GM12878 (cell line): ENCODE results near the gene HYAL1. TPM values are rescaled to one million over a fixed set of nuclear protein-coding genes. Genes with fewer than 3 reads are reported as not detected.

ENCODE experiments used
- ATF3 ChIP-seq: IDR thresholded peaks from 2 replicates; pipeline ENCODE4 v1.6.1; 2011; ENCODE audit warnings: low read depth, mild to moderate bottlenecking, low read length, moderate library complexity, borderline replicate concordance; ENCODE audit errors: extremely low read depth
- CEBPB ChIP-seq, 2 experiments: fragments of 150-350 bp in 1 of 2; IDR thresholded peaks; 2 replicates each; pipeline ENCODE4 v1.6.1; 2012 to 2014; ENCODE audit warnings: low read depth in 2 of 2, low read length in 2 of 2, borderline replicate concordance in 1 of 2, inconsistent platforms in 1 of 2
- CHD1 ChIP-seq: IDR thresholded peaks from 2 replicates; pipeline ENCODE4 v1.6.1; 2012; ENCODE audit warnings: low read depth, low read length, improper control_type of control experiment
- CREB1 ChIP-seq: IDR thresholded peaks from 2 replicates; pipeline ENCODE4 v1.6.1; 2012; ENCODE audit warnings: low read depth, mild to moderate bottlenecking, inconsistent platforms
- CREM ChIP-seq: IDR thresholded peaks from 2 replicates; pipeline ENCODE4 v1.6.1; 2014; ENCODE audit warnings: antibody characterized with exemption, low read depth
- EZH2 ChIP-seq: IDR thresholded peaks from 2 replicates; pipeline ENCODE4 v1.6.1; 2012; ENCODE audit warnings: low read depth, mild to moderate bottlenecking, control low read depth, inconsistent platforms, low read length, borderline replicate concordance; ENCODE audit not compliant: control insufficient read depth
- FOXK2 ChIP-seq: fragments of 450-650 bp; IDR thresholded peaks from 2 replicates; pipeline ENCODE4 v1.6.1; 2017; ENCODE audit warnings: mild to moderate bottlenecking, moderate library complexity
- IRF5 ChIP-seq: fragments of 450-650 bp; IDR thresholded peaks from 2 replicates; pipeline ENCODE4 v1.6.1; 2017; ENCODE audit warnings: borderline replicate concordance
- MEF2B ChIP-seq: fragments of 450-650 bp; IDR thresholded peaks from 2 replicates; pipeline ENCODE4 v1.6.1; 2018; ENCODE audit warnings: mild to moderate bottlenecking, moderate library complexity; ENCODE audit not compliant: partially characterized antibody, poor library complexity, severe bottlenecking
- NR2C1 ChIP-seq: fragments of 450-650 bp; IDR thresholded peaks from 2 replicates; pipeline ENCODE4 v1.6.1; 2017; ENCODE audit warnings: antibody characterized with exemption, mild to moderate bottlenecking, moderate library complexity
- RAD21 ChIP-seq: IDR thresholded peaks from 2 replicates; pipeline ENCODE4 v1.6.1; 2011; ENCODE audit warnings: mild to moderate bottlenecking, low read depth, low read length, moderate library complexity; ENCODE audit not compliant: insufficient read depth
- RAD51 ChIP-seq: fragments of 450-650 bp; IDR thresholded peaks from 2 replicates; pipeline ENCODE4 v1.6.1; 2016; ENCODE audit warnings: moderate library complexity, mild to moderate bottlenecking, inconsistent platforms
- RB1 ChIP-seq: fragments of 450-650 bp; formaldehyde crosslinking; IDR thresholded peaks from 2 replicates; pipeline ENCODE4 v1.6.1; 2017; ENCODE audit warnings: mild to moderate bottlenecking, borderline replicate concordance
- RCOR1 ChIP-seq: conservative IDR thresholded peaks from 2 replicates; pipeline ENCODE4 v1.6.1; 2012; ENCODE audit warnings: low read depth, low read length, improper control_type of control experiment
- TCF3 ChIP-seq: IDR thresholded peaks from 2 replicates; pipeline ENCODE4 v1.6.1; 2012; ENCODE audit warnings: low read depth, mild to moderate bottlenecking, low read length, borderline replicate concordance; ENCODE audit not compliant: insufficient read depth
- TCF7 ChIP-seq: IDR thresholded peaks from 2 replicates; pipeline ENCODE4 v1.6.1; 2014; ENCODE audit warnings: antibody characterized with exemption, borderline replicate concordance
- ZBTB33 ChIP-seq: fragments of 450-650 bp; IDR thresholded peaks from 2 replicates; pipeline ENCODE4 v1.6.1; 2017; ENCODE audit warnings: mild to moderate bottlenecking
- ZNF274 ChIP-seq: IDR thresholded peaks from one replicate; pipeline ENCODE4 v1.8.0; 2011; ENCODE audit not compliant: insufficient read length, insufficient read depth
- ZNF384 ChIP-seq: IDR thresholded peaks from 2 replicates; pipeline ENCODE4 v1.6.1; 2012; ENCODE audit warnings: low read depth, mild to moderate bottlenecking, low read length, improper control_type of control experiment, borderline replicate concordance
- ZNF622 ChIP-seq: fragments of 450-650 bp; IDR thresholded peaks from 2 replicates; pipeline ENCODE4 v1.6.1; 2017; ENCODE audit warnings: mild to moderate bottlenecking, inconsistent platforms
- polyA plus RNA-seq, 11 experiments: library from polyadenylated mRNA; depleted of rRNA in 4 of 11; unstranded in 6 of 11; stranded (reverse) in 5 of 11; fragments of >200 nt; fragmentation: Nextera tagmentation in 4 of 11; fragmentation: Illumina TruSeq in 1 of 11; extraction: Ambion mirVana in 4 of 11; extraction: Trizol in 1 of 11; gene quantifications; 1 replicate in 1 of 11; 2 replicates in 10 of 11; pipeline versions ENCODE4 v1.2.1 to v1.2.3, GENCODE V29; 2011 to 2016; ENCODE audit warnings: inconsistent platforms in 2 of 11, missing spikeins in 2 of 11, low read depth in 1 of 11
- total RNA-seq, 4 experiments: library from RNA; depleted of rRNA in 3 of 4; stranded (reverse); fragments of >200 nt in 3 of 4; fragmentation: Illumina TruSeq in 1 of 4; extraction: Trizol in 1 of 4; gene quantifications; 2 replicates each; pipeline versions ENCODE4 v1.2.1 to v1.2.3, GENCODE V29; 2013 to 2021
- TF ChIP-seq, protein P1 (sequence below): fragments of 450-650 bp; IDR thresholded peaks from 2 replicates; pipeline ENCODE4 v1.6.1; 2017; ENCODE audit warnings: low read depth, mild to moderate bottlenecking, moderate library complexity
- TF ChIP-seq, protein P2 (sequence below): fragments of 450-650 bp; IDR thresholded peaks from 2 replicates; pipeline ENCODE4 v1.6.1; 2018; ENCODE audit warnings: borderline replicate concordance, mild to moderate bottlenecking; ENCODE audit not compliant: partially characterized antibody

The HYAL1 gene
- total and polyA plus RNA-seq, 10 of the 15 experiments (the other 5 are each of a cell fraction or from before 2014, with no cell fraction given), result 0.04 to 0.55 (median 0.18) TPM; not detected in 2

GRCh38 chr3:50350527-50351322 is 47.4 kb upstream of the HYAL1 start, which contains the start of the genes CYB561D2 and NPRL2 (continued):
- TF ChIP-seq FOXK2 (no peak), RB1 (peak; percentile 63; the same call in 1 of the 2 replicates), CEBPB (IDR thresholded peaks at IDR 0.05; ENCODE audit: borderline replicate concordance in 1 of 2, low read depth in 2 of 2, low read length in 2 of 2) (no peak), TCF3 (no peak), IRF5 (no peak), ZBTB33 (no peak), TCF7 (no peak), MEF2B (no peak), CHD1 (0 out of 2 replicates have a peak, but pooled peaks have one; percentile 62), RCOR1 (no peak), RAD51 (no peak), CREM (peak; percentile 99), ZNF622 (no peak), CREB1 (peak; percentile 91), ZNF274 (no peak), RAD21 (no peak), ATF3 (peak; percentile 77; the same call in 1 of the 2 replicates), EZH2 (no peak), NR2C1 (peak; percentile 94), ZNF384 (0 out of 2 replicates have a peak, but pooled peaks have one; percentile 29)
- TF ChIP-seq, protein P1, sequence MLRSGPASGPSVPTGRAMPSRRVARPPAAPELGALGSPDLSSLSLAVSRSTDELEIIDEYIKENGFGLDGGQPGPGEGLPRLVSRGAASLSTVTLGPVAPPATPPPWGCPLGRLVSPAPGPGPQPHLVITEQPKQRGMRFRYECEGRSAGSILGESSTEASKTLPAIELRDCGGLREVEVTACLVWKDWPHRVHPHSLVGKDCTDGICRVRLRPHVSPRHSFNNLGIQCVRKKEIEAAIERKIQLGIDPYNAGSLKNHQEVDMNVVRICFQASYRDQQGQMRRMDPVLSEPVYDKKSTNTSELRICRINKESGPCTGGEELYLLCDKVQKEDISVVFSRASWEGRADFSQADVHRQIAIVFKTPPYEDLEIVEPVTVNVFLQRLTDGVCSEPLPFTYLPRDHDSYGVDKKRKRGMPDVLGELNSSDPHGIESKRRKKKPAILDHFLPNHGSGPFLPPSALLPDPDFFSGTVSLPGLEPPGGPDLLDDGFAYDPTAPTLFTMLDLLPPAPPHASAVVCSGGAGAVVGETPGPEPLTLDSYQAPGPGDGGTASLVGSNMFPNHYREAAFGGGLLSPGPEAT, result peak; percentile 42; the same call in 1 of the 2 replicates
- TF ChIP-seq, protein P2, sequence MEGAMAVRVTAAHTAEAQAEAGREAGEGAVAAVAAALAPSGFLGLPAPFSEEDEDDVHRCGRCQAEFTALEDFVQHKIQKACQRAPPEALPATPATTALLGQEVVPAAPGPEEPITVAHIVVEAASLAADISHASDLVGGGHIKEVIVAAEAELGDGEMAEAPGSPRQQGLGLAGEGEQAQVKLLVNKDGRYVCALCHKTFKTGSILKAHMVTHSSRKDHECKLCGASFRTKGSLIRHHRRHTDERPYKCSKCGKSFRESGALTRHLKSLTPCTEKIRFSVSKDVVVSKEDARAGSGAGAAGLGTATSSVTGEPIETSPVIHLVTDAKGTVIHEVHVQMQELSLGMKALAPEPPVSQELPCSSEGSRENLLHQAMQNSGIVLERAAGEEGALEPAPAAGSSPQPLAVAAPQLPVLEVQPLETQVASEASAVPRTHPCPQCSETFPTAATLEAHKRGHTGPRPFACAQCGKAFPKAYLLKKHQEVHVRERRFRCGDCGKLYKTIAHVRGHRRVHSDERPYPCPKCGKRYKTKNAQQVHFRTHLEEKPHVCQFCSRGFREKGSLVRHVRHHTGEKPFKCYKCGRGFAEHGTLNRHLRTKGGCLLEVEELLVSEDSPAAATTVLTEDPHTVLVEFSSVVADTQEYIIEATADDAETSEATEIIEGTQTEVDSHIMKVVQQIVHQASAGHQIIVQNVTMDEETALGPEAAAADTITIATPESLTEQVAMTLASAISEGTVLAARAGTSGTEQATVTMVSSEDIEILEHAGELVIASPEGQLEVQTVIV, result peak; percentile 94
